Measurements from ENCODE around the gene LELP1. TPM values are rescaled to one million over a fixed set of nuclear protein-coding genes. Genes with fewer than 3 reads are reported as not detected.

LELP1 gene
- total and polyA plus RNA-seq, 10 of the 15 experiments (the other 5 are each of a cell fraction or from before 2014, with no cell fraction given) = not detected

- TF ChIP-seq SRF (IDR thresholded peaks at IDR 0.05; ENCODE audit: low read depth in 2 of 2, low read length in 2 of 2) (no peak), JUND (IDR thresholded peaks at IDR 0.05; ENCODE audit: low read depth, low read length) (no peak), POU2F2 (IDR thresholded peaks at IDR 0.05; ENCODE audit: borderline replicate concordance, low read depth, low read length) (no peak), DPF2 (IDR thresholded peaks at IDR 0.05) (no peak), BACH1 (IDR thresholded peaks at IDR 0.05; ENCODE audit: borderline replicate concordance) (no peak)
These were observed 50.5 kb downstream of the LELP1 start (continued) for GRCh38 chr1:153253693-153254092.

Other genes starting within 250 kb of the LELP1 start
Only the 7 nearest of the 18 such genes appear.
- not detected in 2 replicates for gene SPRR2B, start 131.8 kb upstream of the LELP1 start, total RNA-seq (2014; rRNA removed)
- gene SPRR2B, start 131.8 kb upstream of the LELP1 start, total RNA-seq (2014; rRNA removed; fragmentation: Illumina TruSeq; extraction: Trizol) = not detected in 2 replicates
- gene SPRR2B, start 131.8 kb upstream of the LELP1 start, total RNA-seq (2021) = not detected in 2 replicates
- not detected in 2 replicates for gene SPRR2B, start 131.8 kb upstream of the LELP1 start, polyA plus RNA-seq (2011; rRNA removed)
- gene SPRR2B, start 131.8 kb upstream of the LELP1 start, polyA plus RNA-seq (2014; fragmentation: Illumina TruSeq; extraction: Trizol) = not detected in 2 replicates
- gene SPRR2B, start 131.8 kb upstream of the LELP1 start, polyA plus RNA-seq (2014; fragmentation: Nextera tagmentation; extraction: Ambion mirVana) = not detected
- gene SPRR2B, start 131.8 kb upstream of the LELP1 start, polyA plus RNA-seq (2014; rRNA removed) = not detected in 2 replicates
- not detected for gene SPRR2B, start 131.8 kb upstream of the LELP1 start, polyA plus RNA-seq (2016; fragmentation: Nextera tagmentation; extraction: Ambion mirVana)
- not detected in 2 replicates for gene SPRR2E, start 108.9 kb upstream of the LELP1 start, total RNA-seq (2014; rRNA removed)
- gene SPRR2E, start 108.9 kb upstream of the LELP1 start, total RNA-seq (2014; rRNA removed; fragmentation: Illumina TruSeq; extraction: Trizol) = not detected in 2 replicates
- not detected in 2 replicates for gene SPRR2E, start 108.9 kb upstream of the LELP1 start, total RNA-seq (2021)
- not detected in 2 replicates for gene SPRR2E, start 108.9 kb upstream of the LELP1 start, polyA plus RNA-seq (2011; rRNA removed)
- gene SPRR2E, start 108.9 kb upstream of the LELP1 start, polyA plus RNA-seq (2014; fragmentation: Illumina TruSeq; extraction: Trizol) = not detected in 2 replicates
- not detected for gene SPRR2E, start 108.9 kb upstream of the LELP1 start, polyA plus RNA-seq (2014; fragmentation: Nextera tagmentation; extraction: Ambion mirVana)
- gene SPRR2E, start 108.9 kb upstream of the LELP1 start, polyA plus RNA-seq (2014; rRNA removed) = not detected in 2 replicates
- gene SPRR2E, start 108.9 kb upstream of the LELP1 start, polyA plus RNA-seq (2016; fragmentation: Nextera tagmentation; extraction: Ambion mirVana) = not detected
- not detected in 2 replicates for gene SPRR2F, start 89.9 kb upstream of the LELP1 start, total RNA-seq (2014; rRNA removed)
- gene SPRR2F, start 89.9 kb upstream of the LELP1 start, total RNA-seq (2014; rRNA removed; fragmentation: Illumina TruSeq; extraction: Trizol) = not detected in 2 replicates
- gene SPRR2F, start 89.9 kb upstream of the LELP1 start, total RNA-seq (2021) = not detected in 2 replicates
- 0.18 TPM in 1 of 2 replicates, not detected in the other for gene SPRR2F, start 89.9 kb upstream of the LELP1 start, polyA plus RNA-seq (2011; rRNA removed)
- gene SPRR2F, start 89.9 kb upstream of the LELP1 start, polyA plus RNA-seq (2014; fragmentation: Illumina TruSeq; extraction: Trizol) = not detected in 2 replicates
- gene SPRR2F, start 89.9 kb upstream of the LELP1 start, polyA plus RNA-seq (2014; fragmentation: Nextera tagmentation; extraction: Ambion mirVana) = under 1 TPM in 1 of 2 experiments, not detected in 1; 0.27 TPM
- 0.18 TPM in 1 of 2 replicates, not detected in the other for gene SPRR2F, start 89.9 kb upstream of the LELP1 start, polyA plus RNA-seq (2014; rRNA removed)
- not detected for gene SPRR2F, start 89.9 kb upstream of the LELP1 start, polyA plus RNA-seq (2016; fragmentation: Nextera tagmentation; extraction: Ambion mirVana)
- not detected in 2 replicates for gene SPRR2G, start 52.5 kb upstream of the LELP1 start, total RNA-seq (2014; rRNA removed)
- gene SPRR2G, start 52.5 kb upstream of the LELP1 start, total RNA-seq (2014; rRNA removed; fragmentation: Illumina TruSeq; extraction: Trizol) = not detected in 2 replicates
- gene SPRR2G, start 52.5 kb upstream of the LELP1 start, total RNA-seq (2021) = not detected in 2 replicates
- 0.18 TPM in 1 of 2 replicates, not detected in the other for gene SPRR2G, start 52.5 kb upstream of the LELP1 start, polyA plus RNA-seq (2011; rRNA removed)
- not detected in 2 replicates for gene SPRR2G, start 52.5 kb upstream of the LELP1 start, polyA plus RNA-seq (2014; fragmentation: Illumina TruSeq; extraction: Trizol)
- not detected for gene SPRR2G, start 52.5 kb upstream of the LELP1 start, polyA plus RNA-seq (2014; fragmentation: Nextera tagmentation; extraction: Ambion mirVana)
- not detected in 2 replicates for gene SPRR2G, start 52.5 kb upstream of the LELP1 start, polyA plus RNA-seq (2014; rRNA removed)
- not detected for gene SPRR2G, start 52.5 kb upstream of the LELP1 start, polyA plus RNA-seq (2016; fragmentation: Nextera tagmentation; extraction: Ambion mirVana)
- gene PRR9, start 14.2 kb downstream of the LELP1 start, total RNA-seq (2014; rRNA removed) = not detected in 2 replicates
- not detected in 2 replicates for gene PRR9, start 14.2 kb downstream of the LELP1 start, total RNA-seq (2014; rRNA removed; fragmentation: Illumina TruSeq; extraction: Trizol)
- gene PRR9, start 14.2 kb downstream of the LELP1 start, total RNA-seq (2021) = not detected in 2 replicates
- gene PRR9, start 14.2 kb downstream of the LELP1 start, polyA plus RNA-seq (2011; rRNA removed) = not detected in 2 replicates
- gene PRR9, start 14.2 kb downstream of the LELP1 start, polyA plus RNA-seq (2014; fragmentation: Illumina TruSeq; extraction: Trizol) = not detected in 2 replicates
- gene PRR9, start 14.2 kb downstream of the LELP1 start, polyA plus RNA-seq (2014; fragmentation: Nextera tagmentation; extraction: Ambion mirVana) = not detected
- not detected in 2 replicates for gene PRR9, start 14.2 kb downstream of the LELP1 start, polyA plus RNA-seq (2014; rRNA removed)
- gene PRR9, start 14.2 kb downstream of the LELP1 start, polyA plus RNA-seq (2016; fragmentation: Nextera tagmentation; extraction: Ambion mirVana) = not detected
- 0.06 TPM in 1 of 2 replicates, not detected in the other for gene LORICRIN, start 56.3 kb downstream of the LELP1 start, total RNA-seq (2014; rRNA removed)
- gene LORICRIN, start 56.3 kb downstream of the LELP1 start, total RNA-seq (2014; rRNA removed; fragmentation: Illumina TruSeq; extraction: Trizol) = not detected in 2 replicates
- not detected in 2 replicates for gene LORICRIN, start 56.3 kb downstream of the LELP1 start, total RNA-seq (2021)
- gene LORICRIN, start 56.3 kb downstream of the LELP1 start, polyA plus RNA-seq (2011; rRNA removed) = not detected in 2 replicates
- gene LORICRIN, start 56.3 kb downstream of the LELP1 start, polyA plus RNA-seq (2014; fragmentation: Illumina TruSeq; extraction: Trizol) = not detected in 2 replicates
- gene LORICRIN, start 56.3 kb downstream of the LELP1 start, polyA plus RNA-seq (2014; fragmentation: Nextera tagmentation; extraction: Ambion mirVana) = not detected
- gene LORICRIN, start 56.3 kb downstream of the LELP1 start, polyA plus RNA-seq (2014; rRNA removed) = 0.37 TPM in 1 of 2 replicates, not detected in the other
- not detected for gene LORICRIN, start 56.3 kb downstream of the LELP1 start, polyA plus RNA-seq (2016; fragmentation: Nextera tagmentation; extraction: Ambion mirVana)
- not detected in 2 replicates for gene PGLYRP3, start 109.5 kb downstream of the LELP1 start, total RNA-seq (2014; rRNA removed)
- not detected in 2 replicates for gene PGLYRP3, start 109.5 kb downstream of the LELP1 start, total RNA-seq (2014; rRNA removed; fragmentation: Illumina TruSeq; extraction: Trizol)
- gene PGLYRP3, start 109.5 kb downstream of the LELP1 start, total RNA-seq (2021) = 0.29 TPM in 1 of 2 replicates, not detected in the other
- gene PGLYRP3, start 109.5 kb downstream of the LELP1 start, polyA plus RNA-seq (2011; rRNA removed) = 0.19 and 0.49 TPM in 2 replicates
- gene PGLYRP3, start 109.5 kb downstream of the LELP1 start, polyA plus RNA-seq (2014; fragmentation: Illumina TruSeq; extraction: Trizol) = 0.18 TPM in 1 of 2 replicates, not detected in the other
- not detected for gene PGLYRP3, start 109.5 kb downstream of the LELP1 start, polyA plus RNA-seq (2014; fragmentation: Nextera tagmentation; extraction: Ambion mirVana)
- gene PGLYRP3, start 109.5 kb downstream of the LELP1 start, polyA plus RNA-seq (2014; rRNA removed) = 0.22 TPM in 1 of 2 replicates, not detected in the other
- gene PGLYRP3, start 109.5 kb downstream of the LELP1 start, polyA plus RNA-seq (2016; fragmentation: Nextera tagmentation; extraction: Ambion mirVana) = under 1 TPM in 1 of 2 experiments, not detected in 1; 0.10 TPM

Measured in GM12878 (cell line).